Hindlimb muscle (tissue), 1 donor: ENCODE results near the gene NELL2. TPM values are rescaled to one million over a fixed set of nuclear protein-coding genes. Genes with fewer than 3 reads are reported as not detected.

Experiments
- DNase-seq: peaks from one replicate; pipeline ENCODE4 v3.0.0-alpha.2; 2013
- polyA plus RNA-seq: library from polyadenylated mRNA; unstranded; fragments of 120-200 nt; gene quantifications from one replicate; pipeline ENCODE4 v1.2.1, GENCODE V29; 2013; ENCODE audit not compliant: insufficient read length

NELL2 gene
- polyA plus RNA-seq, 1 donor, result 0.25 TPM

- no peak for DNase-seq
These were observed 416.5 kb downstream of the NELL2 start for GRCh38 chr12:44459569-44459968.

Other genes starting within 250 kb of the NELL2 start
- 0.12 TPM for gene DBX2, start 174.8 kb upstream of the NELL2 start, polyA plus RNA-seq